Fibroblast of the aortic adventitia (primary cell): ENCODE measurements around the gene CAMTA1. TPM values are rescaled to one million over a fixed set of nuclear protein-coding genes. Genes with fewer than 3 reads are reported as not detected.

ENCODE experiments used
- DNase-seq: peaks from one replicate; pipeline ENCODE4 v3.0.0-alpha.2; 2010; ENCODE audit warnings: low read depth
- H3K4me3 ChIP-seq: 2 replicates; pipeline ENCODE4 v1.5.1; 2011; ENCODE audit warnings: low read depth, mild to moderate bottlenecking, control low read depth, low read length, moderate library complexity
- total RNA-seq: library from RNA; depleted of rRNA; stranded (reverse); fragments of >200 nt; gene quantifications from 2 replicates; pipeline ENCODE4 v1.2.3, GENCODE V29; 2012; ENCODE audit warnings: low replicate concordance
- TF ChIP-seq, protein P1 (sequence below): IDR thresholded peaks from 2 replicates; pipeline ENCODE4 v1.5.1; 2011; ENCODE audit warnings: mild to moderate bottlenecking, low read length, control low read depth, inconsistent platforms; ENCODE audit not compliant: insufficient read depth

Gene CAMTA1
- total RNA-seq, 1 donor, result 91.9 TPM

DNA sequence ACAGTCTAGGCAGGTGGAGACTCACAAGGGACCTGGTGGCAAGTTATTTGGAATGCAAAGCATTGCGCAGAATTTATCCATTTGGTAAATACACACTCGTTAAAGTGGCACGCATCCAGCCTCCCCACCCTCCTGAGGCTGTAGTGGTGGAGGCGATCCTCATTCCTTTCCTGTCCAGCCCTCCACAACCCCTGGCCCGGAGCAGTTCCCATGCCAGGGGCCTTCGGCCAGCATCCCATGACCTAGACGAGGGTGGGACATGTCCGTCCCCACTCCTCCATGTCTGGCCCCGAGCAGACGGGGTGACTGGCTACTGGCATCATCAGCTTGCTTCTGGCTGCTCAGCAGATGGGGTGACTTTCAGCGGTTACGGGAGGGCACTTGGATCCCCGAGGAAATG lies 704.3 kb downstream of the CAMTA1 start:
- TF ChIP-seq, protein P1, sequence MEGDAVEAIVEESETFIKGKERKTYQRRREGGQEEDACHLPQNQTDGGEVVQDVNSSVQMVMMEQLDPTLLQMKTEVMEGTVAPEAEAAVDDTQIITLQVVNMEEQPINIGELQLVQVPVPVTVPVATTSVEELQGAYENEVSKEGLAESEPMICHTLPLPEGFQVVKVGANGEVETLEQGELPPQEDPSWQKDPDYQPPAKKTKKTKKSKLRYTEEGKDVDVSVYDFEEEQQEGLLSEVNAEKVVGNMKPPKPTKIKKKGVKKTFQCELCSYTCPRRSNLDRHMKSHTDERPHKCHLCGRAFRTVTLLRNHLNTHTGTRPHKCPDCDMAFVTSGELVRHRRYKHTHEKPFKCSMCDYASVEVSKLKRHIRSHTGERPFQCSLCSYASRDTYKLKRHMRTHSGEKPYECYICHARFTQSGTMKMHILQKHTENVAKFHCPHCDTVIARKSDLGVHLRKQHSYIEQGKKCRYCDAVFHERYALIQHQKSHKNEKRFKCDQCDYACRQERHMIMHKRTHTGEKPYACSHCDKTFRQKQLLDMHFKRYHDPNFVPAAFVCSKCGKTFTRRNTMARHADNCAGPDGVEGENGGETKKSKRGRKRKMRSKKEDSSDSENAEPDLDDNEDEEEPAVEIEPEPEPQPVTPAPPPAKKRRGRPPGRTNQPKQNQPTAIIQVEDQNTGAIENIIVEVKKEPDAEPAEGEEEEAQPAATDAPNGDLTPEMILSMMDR, result no peak
- no peak for DNase-seq
- no peak overlapping the region for H3K4me3 ChIP-seq

DNA sequence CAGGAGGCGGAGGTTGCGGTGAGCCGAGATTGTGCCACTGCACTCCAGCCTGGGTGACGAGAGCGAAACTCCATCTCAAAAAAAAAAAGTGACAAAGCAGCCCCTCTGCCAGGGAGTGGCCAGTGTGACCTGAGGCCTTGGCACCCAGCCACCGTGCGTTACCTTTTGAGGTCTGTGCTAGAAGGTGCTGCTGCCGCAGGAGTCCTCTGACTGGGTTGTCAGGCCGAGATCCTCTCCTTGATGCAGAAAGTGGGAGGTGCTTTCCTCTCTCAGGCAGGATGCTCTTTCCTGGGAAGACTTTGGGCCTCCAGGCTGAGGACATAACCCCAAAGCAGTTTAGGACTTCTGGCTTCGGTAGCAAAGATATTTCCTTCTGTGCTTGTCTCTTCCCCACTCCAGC lies 705.3 kb downstream of the CAMTA1 start:
- DNase-seq, result no peak
- H3K4me3 ChIP-seq, result no peak overlapping the region
- TF ChIP-seq, protein P1, result no peak

DNA sequence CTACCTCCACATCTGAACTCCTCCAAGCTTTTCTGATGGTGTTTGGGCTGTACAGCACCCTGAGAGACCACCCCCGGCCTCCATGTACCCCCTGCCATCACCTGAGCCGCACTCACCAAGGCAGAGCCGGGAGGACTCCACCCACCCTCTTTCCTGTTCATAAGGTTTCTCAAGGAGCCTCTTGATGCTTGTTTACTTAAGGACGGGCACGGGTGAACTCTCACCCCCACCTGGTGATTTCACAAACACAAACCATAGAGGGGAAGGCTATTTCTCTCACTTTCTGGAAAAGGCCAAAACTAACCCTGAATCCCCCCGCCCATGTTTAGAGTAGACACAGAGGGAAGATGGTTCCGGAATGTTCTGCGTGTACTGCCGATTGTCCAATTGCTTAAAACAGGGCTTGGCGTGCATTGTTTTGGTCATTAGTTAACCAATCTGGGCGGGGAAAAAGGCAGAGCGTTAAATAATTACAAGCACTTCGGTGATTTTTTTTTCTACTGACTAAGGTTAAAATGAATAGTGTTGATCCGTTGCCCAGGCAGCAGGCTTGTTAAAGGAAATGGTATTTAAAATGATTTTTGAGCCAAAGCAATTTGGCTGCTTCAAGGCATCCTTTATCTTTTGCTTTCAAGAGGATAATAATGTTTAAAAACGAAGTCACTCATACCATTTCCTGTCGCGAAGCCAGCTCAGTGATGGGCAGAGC lies 706.0 kb downstream of the CAMTA1 start:
- H3K4me3 ChIP-seq, result no peak overlapping the region
- TF ChIP-seq, protein P1, result no peak
- peak; percentile 68 for DNase-seq

DNA sequence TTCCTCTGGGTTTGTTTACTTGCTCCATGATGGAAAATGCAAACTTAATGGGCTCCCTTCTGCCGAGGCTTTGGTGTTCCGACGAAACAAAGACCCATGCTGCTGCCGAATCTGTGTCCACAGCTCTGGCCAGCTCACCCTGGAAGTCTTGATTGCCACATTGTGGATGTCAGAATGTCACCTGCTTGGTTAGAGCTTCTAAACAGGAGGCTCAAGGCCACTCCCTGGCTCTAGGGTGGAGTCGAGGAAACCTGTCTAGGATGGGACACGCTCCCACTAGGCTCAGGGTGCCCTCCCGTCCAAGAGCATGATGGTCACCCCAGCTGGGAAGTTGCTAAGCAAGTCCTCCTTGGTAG lies 706.5 kb downstream of the CAMTA1 start:
- no peak for DNase-seq
- TF ChIP-seq, protein P1, result no peak
- no peak overlapping the region for H3K4me3 ChIP-seq

DNA sequence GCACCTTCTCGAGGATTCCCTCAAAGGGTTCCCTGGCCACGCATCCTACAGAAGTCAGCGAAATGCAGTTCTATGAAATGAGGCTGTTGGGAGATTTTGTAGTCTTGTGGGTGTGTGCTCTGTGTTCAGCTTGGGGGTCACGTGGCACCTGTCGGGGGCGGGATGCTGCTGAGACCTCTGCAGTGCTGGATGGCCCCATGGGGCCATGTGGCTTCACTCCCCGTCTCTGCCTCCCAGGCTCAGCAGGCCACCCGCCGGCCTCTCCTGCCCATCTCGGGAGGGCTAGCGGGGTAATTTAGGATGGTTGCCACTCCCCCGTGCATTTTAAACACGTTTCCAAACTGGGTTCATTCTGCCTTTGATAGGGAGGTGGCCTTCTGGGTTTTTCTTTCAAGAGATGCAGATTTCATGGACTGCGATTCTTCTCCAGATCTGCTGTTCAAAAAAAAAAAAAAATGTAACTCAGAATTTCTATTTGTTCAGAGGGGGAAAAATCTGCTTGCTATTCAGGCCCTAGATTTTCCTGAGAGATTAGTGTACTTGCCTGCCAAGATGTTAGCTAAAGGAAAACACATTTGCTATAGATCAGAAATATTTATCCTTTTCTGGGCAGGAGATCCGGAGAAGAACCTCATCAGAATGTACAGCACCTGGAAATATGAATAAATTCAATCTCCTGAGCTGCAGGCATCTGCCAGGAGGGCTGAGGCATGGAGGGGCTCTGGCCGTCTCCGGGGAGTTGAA lies 708.6 kb downstream of the CAMTA1 start:
- no peak overlapping the region for H3K4me3 ChIP-seq
- DNase-seq, result no peak
- TF ChIP-seq, protein P1, result no peak

DNA sequence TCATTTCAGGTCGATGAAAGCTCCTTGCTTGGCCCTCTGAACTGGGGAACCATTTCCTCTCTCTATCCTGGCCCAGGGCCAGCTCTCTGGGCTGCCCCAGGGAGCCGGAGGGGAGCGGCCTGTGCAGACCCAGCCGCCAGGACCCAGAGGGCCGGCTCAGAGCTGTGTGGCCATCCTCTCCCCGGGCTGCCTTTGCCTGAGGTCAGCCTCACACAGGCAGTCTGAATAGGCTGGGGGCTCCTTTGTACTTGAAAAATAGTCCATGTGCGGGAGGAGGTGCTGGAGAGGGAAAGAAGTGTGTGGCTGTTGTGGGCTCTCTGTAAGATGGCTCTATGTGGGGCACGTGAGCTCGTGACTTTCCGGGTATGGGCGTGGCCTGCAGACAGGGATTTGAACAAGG lies 710.7 kb downstream of the CAMTA1 start:
- no peak for DNase-seq
- TF ChIP-seq, protein P1, result no peak
- H3K4me3 ChIP-seq, result no peak overlapping the region
